Endometrial microvascular endothelial cells (primary cell): ENCODE measurements around the gene ALK. TPM values are rescaled to one million over a fixed set of nuclear protein-coding genes. Genes with fewer than 3 reads are reported as not detected.

Source experiments
- in situ Hi-C: cut with HindIII; loops from 2 replicates; pipeline ENCODE4 v1.10.0; 2017; ENCODE audit warnings: low sequenced_read_pairs, low pct_unique_long_range_greater_than_20kb; ENCODE audit errors: inconsistent ontology term
- total RNA-seq: library from RNA; depleted of rRNA; stranded (reverse); fragments of >200 nt; gene quantifications from one replicate; pipeline ENCODE4 v1.2.3, GENCODE V29; 2015; ENCODE audit errors: inconsistent ontology term

ALK gene
- total RNA-seq, 1 donor from 2014 or later: not detected

- in situ Hi-C loops: no loop called here
These were observed 314.4 kb downstream of the ALK start for GRCh38 chr2:29607038-29607420.

GRCh38 chr2:29606104-29607037 lies 315.0 kb downstream of the ALK start:
- in situ Hi-C loops: no loop called here

- in situ Hi-C loops: no loop called here
These were observed 318.0 kb downstream of the ALK start for GRCh38 chr2:29603341-29603740.

- in situ Hi-C loops: no loop called here
These were observed 319.5 kb downstream of the ALK start for GRCh38 chr2:29601872-29602271.

GRCh38 chr2:29601321-29601720 lies 320.1 kb downstream of the ALK start:
- in situ Hi-C loops: no loop called here

GRCh38 chr2:29599946-29600345 lies 321.4 kb downstream of the ALK start:
- in situ Hi-C loops: no loop called here

- in situ Hi-C loops: no loop called here
These were observed 322.4 kb downstream of the ALK start for GRCh38 chr2:29598978-29599377.

- in situ Hi-C loops: no loop called here
These were observed 324.4 kb downstream of the ALK start for GRCh38 chr2:29597035-29597434.

- in situ Hi-C loops: no loop called here
These were observed 324.8 kb downstream of the ALK start for GRCh38 chr2:29596584-29596983.

GRCh38 chr2:29591600-29591999 lies 329.8 kb downstream of the ALK start:
- in situ Hi-C loops: no loop called here

- in situ Hi-C loops: no loop called here
These were observed 331.2 kb downstream of the ALK start for GRCh38 chr2:29590211-29590610.

- in situ Hi-C loops: no loop called here
These were observed 331.8 kb downstream of the ALK start for GRCh38 chr2:29589440-29590103.

- in situ Hi-C loops: no loop called here
These were observed 333.8 kb downstream of the ALK start for GRCh38 chr2:29587402-29588190.

GRCh38 chr2:29586919-29587318 lies 334.5 kb downstream of the ALK start:
- in situ Hi-C loops: no loop called here

- in situ Hi-C loops: no loop called here
These were observed 337.7 kb downstream of the ALK start for GRCh38 chr2:29583548-29584156.

GRCh38 chr2:29583104-29583503 lies 338.3 kb downstream of the ALK start:
- in situ Hi-C loops: no loop called here

GRCh38 chr2:29582062-29582461 lies 339.3 kb downstream of the ALK start:
- in situ Hi-C loops: no loop called here

- in situ Hi-C loops: no loop called here
These were observed 341.2 kb downstream of the ALK start for GRCh38 chr2:29580223-29580622.

GRCh38 chr2:29579495-29580169 lies 341.8 kb downstream of the ALK start:
- in situ Hi-C loops: no loop called here
